Heart left ventricle (tissue), 13 donors: Measurements from ENCODE around the gene PRXL2B.

Experiments
- CTCF ChIP-seq, 12 donors: fragments of 200-600 bp; sonication (generic) in 4 of 12; IDR thresholded peaks; one replicate each; pipeline versions ENCODE4 v1.5.0 to v1.8.0; 2018 to 2022; ENCODE audit warnings: antibody characterized with exemption in 12 of 12, mild to moderate bottlenecking in 5 of 12
- POLR2A ChIP-seq, 2 donors: fragments of 450-650 bp; IDR thresholded peaks; one replicate each; pipeline ENCODE4 v1.6.1; 2017; ENCODE audit warnings: antibody characterized with exemption in 2 of 2, mild to moderate bottlenecking in 2 of 2, moderate library complexity in 2 of 2
- donor health status: ischemic (EF 13 %, LVEDD 7.1; RV severe dilation, severe dysfunction).
- donor health status: DM: no; HTN: yes; CAD: no.
- donor health status: DM: no; HTN: no; CAD: no.
- donor health status: ischemic (EF 25% LVEDD 6.9; RV normal size, moderate dysfunction).
- donor health status: ischemic (EF 25% LVEDD 5.7; RV mildly dilated, moderate dysfunction).
- donor health status: ischemic (EF 35%, LVEDD 5.7; RV mildly dilated, moderate dysfunction).
- donor health status: nonischemic (EF 11% LVEDD 7.7; RV severe dilation, severe dysfunction).
- donor health status: DM: yes; HTN: yes; CAD: no.
- donor health status: PGD.
- donor health status: ischemic (EF 29% LVEDD 5.4; RV normal size, mild dysfunction).
- donor health status: nonischemic (EF 23%, LVEDD 6.1; RV moderate dilation, normal function).

GRCh38 chr1:2595261-2595811, 8.8 kb downstream of the PRXL2B start:
- TF ChIP-seq CTCF (IDR thresholded peaks at IDR 0.05) = no peak
- TF ChIP-seq POLR2A (IDR thresholded peaks at IDR 0.05) = no peak
